Measurements from ENCODE around the gene MFN2.
A peak's percentile ranks its signal among the peaks of the same experiment; 100 is the strongest.

Gene MFN2

DNA sequence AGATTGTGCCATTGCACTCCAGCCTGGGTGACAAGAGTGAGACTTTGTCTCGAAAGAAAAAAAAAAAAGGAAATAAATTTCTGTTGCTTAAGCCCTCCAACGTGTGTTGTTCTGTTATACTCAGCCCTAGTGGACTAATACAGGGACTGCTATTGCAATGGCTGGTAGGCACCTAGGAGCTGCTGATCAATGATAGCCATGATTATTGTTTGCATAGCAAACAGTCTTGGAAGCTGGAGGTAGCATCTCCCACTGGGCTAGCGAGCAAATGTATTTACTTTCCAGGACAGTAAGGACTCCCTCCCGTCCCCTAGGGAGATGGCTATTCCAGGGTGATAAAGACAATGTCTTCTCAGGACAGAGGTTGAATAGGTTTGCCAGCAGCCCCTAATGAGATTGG lies 69.4 kb downstream of the MFN2 start:
- DNase-seq (ENCODE audit: low read depth, low spot score), result no peak

DNA sequence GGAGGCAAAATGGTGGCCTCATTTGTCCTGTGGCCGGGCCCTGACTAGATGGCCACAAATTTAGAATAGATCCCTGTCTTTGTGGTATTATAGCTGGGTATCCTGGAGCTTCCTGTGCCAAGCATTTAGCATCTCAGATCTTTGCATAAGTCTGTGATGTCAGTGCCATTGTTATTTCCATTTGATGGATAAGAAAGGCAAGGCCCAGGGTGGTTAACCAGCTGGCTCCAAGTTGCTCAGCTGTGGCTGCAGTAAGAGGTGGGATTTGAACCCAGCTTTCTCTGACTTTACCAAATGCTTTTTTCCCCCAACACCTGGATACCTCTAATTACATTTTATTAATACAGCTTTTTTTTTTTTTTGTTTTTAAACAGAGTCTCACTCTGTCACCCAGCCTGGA lies 71.1 kb downstream of the MFN2 start:
- DNase-seq (ENCODE audit: low read depth, low spot score), result no peak

DNA sequence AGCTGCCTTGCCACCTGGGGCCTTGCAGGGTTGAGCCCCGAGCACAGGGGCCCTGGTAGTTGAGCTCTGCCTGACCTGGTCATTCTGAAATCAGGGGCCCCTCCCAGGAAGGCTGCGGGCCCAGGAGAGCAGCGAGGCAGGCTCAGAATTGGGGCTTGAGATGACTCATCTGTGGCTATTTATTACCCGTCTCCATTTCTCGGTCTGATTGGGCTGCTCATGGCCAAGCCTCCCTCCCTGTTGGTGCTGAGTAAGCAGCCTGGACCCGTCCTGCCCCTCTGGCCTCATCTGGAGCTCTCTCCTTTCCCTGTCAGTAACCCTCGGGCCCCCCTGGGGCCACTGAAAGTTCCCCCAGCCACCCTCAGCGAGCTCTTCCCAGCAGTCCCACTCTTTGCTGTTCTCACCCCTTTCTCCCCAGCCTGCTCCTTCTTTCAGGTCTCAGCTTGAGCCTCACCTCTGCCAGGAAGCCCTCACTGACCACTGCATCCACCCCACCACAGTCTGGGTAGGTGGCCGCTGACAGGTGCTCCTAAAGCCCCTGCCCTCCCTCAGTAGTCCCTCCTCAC lies 71.8 kb downstream of the MFN2 start:
- peak; percentile 17 for DNase-seq (ENCODE audit: low read depth, low spot score)

DNA sequence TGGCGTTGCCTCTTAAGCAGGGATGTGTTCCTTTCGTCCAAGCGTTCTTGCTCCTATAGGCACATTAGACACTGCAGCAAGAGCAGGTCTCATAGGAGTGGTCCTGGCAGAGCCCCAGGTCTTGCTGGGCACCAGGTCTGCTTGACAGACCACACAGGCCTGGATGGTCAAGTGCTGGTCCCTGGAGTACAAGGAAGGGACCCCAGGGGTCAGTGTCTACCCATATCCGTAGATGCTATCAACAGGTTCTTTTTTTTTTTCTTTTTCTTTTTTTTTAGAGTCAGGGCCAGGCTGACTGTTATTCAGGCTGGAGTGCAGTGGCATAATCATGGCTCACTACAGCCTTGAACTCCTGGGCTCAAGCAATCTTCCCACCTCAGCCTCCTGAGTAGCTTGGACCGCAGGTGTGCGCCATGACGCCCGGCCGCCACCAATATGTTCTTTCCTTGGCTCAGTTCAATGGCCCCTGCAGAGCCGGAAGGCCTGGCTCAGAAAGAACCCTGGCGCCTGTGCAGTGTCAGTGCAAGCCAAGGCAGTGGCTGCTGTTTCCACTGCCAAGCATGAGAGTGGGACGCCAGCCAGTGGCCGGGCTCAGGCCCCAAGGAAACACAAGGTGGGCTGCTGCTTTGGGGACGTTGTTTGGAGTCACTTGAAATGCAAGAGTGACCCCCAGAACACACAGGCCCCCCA lies 72.9 kb downstream of the MFN2 start:
- no peak for DNase-seq (ENCODE audit: low read depth, low spot score)

DNA sequence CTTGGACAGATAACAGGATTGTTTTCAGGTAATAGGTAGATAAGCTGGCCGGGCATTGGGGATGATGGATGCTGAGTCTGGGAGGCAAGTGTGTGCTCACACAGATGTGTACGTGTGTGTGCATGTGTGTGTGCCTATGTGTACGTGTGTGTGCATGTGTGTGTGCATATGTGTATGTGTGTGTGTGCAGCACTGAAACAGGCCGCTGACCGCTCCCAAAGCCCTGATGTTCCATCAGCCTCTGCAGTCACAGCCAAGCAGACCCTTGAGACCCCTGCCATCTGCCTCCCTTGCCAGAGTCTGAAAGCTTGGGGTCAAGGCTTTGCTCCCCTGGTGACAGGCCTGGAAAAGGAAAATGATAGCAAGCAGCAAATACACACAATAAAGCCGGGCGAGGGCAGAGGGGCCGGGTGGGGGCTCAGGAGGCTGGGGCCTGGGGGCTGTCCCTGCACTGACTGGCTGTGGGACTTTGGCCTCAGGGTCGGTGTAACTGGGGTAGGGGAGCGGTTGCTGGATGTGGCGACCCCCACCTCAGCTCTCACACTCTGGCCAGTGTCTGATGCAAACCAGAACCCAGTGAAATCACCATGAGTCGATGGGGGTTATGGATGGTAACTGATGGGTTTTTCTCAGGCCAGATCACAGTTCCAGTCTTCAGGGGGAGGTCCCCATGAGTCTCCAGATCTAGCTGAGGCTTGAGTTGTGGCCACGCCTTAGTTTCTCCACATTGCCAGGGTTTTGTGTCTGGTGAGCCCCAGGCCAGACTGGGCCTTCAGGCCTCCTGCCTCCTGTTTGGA lies 73.7 kb downstream of the MFN2 start:
- no peak for DNase-seq (ENCODE audit: low read depth, low spot score)

DNA sequence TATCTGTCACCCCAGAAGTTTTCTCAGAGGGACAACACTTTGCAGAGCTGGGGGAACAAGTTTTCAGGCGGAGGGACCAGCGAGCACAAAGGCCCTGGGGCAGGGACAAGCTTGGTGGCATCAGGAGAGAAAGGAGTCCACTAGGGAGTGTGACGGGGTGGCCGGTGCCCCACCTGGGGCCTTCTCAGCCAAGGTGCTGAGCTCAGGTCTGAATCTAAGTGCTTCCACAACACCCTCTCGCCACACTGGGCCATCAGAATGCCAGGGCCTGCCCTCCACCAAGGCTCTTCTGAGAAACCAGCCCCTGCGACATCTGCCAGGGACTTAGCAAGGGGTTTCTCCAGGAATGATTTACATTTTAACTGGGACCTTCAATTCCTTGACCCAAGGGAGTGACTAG lies 75.0 kb downstream of the MFN2 start:
- no peak for DNase-seq (ENCODE audit: low read depth, low spot score)

DNA sequence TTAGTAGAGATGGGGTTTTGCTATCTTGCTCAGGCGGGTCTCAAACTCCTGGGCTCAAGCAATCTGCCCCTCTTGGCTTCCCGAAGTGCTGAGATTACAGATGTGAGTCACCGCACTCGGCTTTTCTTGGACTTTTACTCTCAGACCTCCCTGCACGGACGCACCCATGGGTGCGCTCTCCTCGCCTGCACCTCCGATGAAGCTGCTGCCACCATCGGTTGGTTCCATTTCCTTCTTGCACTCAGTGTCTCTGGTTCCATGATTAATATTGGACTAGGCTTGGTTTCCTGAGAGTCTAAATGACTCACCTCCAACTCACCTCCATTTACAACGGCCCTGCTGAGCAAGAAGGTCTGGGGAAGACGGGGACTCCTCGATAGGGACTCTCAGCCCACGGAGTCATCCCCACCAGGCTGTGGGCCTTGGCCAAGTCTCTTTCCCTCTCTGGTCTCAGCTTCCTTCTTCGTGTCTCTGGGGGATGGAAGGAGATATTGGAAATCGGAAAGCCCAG lies 76.1 kb downstream of the MFN2 start:
- no peak for DNase-seq (ENCODE audit: low read depth, low spot score)

DNA sequence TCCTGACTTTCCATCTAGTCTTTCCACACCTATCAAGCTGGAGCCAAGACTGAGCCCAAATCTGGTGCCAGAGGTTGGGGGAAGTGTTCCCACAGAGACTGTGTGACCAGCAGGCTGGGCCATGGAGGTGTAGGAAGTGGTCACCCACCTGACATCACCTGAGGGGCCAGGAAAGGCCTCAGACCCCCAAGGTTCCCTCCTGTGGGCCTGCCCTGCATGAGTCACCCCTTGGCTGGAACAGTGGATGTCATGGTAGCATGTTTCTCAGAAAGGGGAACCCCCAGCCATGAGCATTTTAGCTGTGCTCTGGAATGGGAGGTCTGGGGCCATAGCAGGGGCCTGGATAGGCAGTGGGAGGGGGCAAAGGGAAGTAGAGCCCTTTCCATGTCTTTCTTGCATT lies 77.1 kb downstream of the MFN2 start:
- DNase-seq (ENCODE audit: low read depth, low spot score), result no peak

DNA sequence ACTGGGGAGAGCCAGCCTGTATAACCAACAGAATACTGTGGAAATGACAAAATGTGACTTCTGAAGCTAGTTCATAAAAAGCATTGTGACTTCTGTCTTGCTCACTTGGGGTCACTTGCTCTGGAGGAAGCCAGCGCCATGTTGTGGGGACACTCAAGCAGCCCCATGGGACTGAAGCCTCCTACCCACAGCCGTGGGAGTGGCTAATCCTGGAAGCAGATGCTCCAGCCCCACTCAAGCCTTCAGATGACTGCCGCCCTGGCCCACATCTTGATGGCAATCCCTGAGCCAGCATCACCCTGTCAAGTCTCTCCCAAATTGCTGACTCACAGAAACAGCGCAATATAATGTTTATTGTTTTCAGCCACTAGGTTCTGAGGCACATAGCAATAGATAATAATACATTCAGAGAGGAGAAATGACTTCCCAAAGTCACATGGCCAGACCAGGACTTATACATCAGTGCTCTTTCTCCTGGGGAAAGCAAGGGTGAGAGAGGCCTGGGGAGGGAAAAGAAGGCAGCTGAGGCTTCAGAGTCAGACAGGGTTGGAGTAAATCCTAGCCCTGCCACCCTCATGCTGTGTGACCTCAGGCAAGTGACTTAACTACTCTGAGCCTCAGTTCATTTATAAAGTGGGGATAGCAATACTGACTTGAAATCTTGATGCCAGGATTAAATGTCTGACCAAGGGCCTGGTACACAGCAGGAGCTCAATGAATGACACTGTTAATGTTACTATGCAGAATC lies 77.9 kb downstream of the MFN2 start:
- no peak for DNase-seq (ENCODE audit: low read depth, low spot score)

DNA sequence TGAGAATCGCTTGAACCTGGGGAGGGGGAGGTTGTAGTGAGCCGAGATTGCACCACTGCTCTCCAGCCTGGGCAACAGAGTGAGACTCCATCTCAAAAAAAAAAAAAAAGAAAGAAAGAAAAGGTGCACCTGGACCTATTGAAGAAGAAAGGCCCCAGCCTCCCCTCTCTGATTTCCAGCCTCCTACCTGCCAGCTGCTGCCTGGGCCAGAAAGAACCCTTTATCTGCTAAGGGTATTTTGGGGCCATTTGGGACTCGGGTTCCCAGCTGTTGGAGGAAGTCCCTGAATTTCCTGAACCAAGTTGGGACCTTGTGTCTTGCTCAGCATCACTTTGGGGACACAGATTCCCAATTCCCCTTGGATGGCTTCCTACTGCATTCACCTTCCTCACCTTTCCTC lies 79.0 kb downstream of the MFN2 start:
- no peak for DNase-seq (ENCODE audit: low read depth, low spot score)

DNA sequence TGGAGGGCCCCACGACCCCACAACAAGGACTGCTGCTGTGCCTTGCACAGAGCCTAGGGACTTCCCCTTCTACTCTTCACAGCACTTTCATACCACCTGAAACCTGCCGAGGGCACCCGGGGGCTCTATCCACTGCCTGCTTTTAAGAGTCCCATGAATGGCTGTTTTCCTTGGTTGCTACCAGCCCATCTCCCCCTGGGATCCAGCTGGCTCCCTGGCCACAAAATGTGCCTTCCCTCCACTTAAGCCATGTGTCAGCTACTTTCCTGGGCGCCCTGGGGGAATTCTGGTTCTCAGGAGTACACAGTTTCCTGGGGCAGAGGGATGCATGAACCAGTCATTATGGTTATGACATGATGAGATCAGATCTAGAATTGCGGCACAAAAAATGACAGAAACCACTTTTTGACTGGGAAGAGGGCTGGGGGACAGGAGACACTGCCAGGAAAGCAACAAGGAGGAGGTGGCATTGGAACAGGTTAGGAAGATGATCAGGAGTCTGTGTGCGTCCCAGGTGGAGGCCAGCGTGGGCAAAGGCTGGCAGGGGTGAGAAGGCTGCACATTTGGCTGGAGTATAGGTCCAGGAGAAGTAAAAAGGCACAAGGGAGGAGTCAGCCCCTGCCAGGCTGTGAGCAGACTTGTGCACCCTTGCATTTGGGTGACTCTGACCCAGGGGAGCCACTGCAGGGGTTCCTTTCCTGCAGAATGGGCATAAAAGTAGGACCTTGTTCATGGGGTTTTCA lies 79.6 kb downstream of the MFN2 start:
- DNase-seq (ENCODE audit: low read depth, low spot score), result no peak

DNA sequence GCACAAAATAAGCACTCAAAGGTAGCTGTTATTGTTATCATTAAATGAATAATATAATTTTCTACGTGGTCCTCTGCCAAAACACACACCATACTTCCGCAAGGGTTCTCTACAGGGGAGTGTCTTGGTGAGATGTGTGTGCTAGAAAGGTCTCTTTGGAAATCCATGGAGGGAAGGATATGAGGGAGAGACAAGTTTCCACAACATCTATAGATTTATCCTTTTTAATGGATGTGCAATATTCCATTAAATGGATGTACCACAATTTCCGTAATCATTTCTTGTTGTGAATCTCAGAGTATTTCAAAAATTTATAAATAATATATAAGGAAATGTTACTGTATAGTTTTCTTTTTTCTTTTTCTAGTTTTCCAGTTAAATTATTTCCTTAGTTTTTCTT lies 80.3 kb downstream of the MFN2 start:
- no peak for DNase-seq (ENCODE audit: low read depth, low spot score)

Data from smooth muscle cell of the brain vasculature (primary cell).